Measurements from ENCODE around the gene C4A.
A peak's percentile ranks its signal among the peaks of the same experiment; 100 is the strongest.
"Not testable (repeated sequence)": the region's sequence is repeated elsewhere in the genome, so short reads cannot be mapped to it uniquely, and the experiment has no call there.

The C4A gene

DNA sequence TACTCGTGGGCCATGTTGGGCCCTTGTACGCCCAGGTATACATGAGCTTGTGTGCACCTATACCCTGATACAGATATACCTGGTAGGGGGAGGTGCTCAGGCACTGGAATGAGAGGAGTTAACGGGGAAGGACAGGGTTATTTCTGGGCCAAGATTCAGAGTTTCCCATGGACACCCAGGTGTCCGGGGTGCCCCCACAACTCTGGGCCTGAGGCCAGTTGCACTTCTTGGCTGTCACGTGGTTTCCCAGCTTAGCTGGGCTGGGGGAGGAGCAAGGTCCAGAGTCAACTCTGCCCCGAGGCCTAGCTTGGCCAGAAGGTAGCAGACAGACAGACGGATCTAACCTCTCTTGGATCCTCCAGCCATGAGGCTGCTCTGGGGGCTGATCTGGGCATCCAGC lies at the start of gene C4A:
TSS of gene C4A (plus strand) at position 314 of the 400 bp plus-strand sequence. CDS start at position 365, 51 bp downstream.
- DNase-seq, result not testable (repeated sequence)

DNA sequence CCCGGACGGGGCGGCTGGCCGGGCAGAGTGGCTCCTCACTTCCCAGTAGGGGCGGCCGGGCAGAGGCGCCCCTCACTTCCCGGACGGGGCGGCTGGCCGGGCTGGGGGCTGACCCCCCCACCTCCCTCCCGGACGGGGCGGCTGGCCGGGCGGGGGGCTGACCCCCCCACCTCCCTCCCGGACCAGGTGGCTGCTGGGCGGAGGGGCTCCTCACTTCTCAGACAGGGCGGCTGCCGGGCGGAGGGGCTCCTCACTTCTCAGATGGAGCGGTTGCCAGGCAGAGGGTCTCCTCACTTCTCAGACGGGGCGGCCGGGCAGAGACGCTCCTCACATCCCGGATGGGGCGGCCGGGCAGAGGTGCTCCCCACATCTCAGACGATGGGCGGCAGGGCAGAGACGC lies 49.7 kb upstream of the C4A start:
- DNase-seq, result not testable (repeated sequence)

DNA sequence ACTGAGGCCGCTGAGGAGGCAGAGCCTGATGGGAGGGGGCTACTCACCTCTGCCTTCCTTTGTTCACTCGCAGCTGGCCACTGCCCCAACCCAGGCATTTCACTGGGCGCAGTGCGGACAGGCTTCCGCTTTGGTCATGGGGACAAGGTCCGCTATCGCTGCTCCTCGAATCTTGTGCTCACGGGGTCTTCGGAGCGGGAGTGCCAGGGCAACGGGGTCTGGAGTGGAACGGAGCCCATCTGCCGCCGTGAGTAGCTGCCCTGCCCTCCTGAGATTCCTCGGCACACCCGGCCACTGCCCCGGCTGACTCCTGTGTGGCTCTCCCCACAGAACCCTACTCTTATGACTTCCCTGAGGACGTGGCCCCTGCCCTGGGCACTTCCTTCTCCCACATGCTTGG lies 48.3 kb upstream of the C4A start:
- DNase-seq, result no peak

DNA sequence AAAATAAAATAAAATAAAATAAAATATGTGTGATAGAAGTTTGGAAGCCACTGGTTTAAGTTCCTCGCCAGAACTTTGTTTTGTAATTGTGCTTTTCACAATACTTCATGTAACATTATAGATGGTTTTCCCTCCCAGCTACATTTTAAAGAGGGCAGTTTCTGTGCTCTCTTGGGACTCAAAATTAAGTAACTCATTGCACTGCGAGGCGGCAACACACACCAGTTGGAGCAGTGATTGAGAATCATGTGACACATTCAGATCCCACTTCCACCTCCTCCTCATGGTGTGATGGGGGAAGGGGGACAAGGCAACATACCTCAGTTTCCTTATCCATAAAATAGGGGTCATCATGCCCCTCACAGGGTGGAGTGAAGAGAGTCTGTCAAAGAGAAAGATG lies 46.8 kb upstream of the C4A start:
- DNase-seq, result no peak

DNA sequence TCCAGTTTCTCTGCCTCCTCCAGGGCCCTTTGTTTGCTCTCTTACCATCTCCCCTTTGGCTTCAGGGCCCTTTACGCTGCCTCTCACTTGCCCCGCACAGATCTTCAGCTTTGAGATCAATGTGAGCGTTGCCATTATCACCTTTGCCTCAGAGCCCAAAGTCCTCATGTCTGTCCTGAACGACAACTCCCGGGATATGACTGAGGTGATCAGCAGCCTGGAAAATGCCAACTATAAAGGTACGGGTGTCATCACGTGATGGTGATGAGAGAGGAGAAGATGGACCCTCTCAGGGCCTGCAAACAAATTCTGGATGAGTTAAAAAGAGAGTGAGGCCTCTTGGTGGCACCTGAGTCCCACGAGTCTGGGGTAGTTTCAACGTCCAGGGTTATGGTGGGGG lies 46.0 kb upstream of the C4A start:
- DNase-seq, result no peak

DNA sequence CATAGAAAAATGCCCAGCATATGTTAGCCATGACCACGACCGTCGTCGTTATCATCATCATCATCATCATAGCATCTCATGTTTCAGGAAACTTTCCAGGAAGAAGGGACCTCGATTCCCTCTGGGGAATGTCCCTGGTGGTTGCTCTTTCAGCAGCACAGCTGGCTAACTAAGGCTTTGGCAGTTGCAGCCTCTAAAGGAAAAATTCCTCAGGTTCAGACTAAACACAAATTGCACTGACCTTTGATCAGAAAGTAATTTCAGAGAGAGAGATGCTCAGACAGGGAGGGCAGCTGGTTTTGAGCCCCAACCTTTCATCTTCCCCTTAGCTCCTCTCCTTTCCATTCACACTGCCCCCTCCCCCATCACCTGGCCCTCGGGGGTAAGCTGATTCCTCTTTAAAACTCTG lies 41.6 kb upstream of the C4A start:
- DNase-seq, result no peak

DNA sequence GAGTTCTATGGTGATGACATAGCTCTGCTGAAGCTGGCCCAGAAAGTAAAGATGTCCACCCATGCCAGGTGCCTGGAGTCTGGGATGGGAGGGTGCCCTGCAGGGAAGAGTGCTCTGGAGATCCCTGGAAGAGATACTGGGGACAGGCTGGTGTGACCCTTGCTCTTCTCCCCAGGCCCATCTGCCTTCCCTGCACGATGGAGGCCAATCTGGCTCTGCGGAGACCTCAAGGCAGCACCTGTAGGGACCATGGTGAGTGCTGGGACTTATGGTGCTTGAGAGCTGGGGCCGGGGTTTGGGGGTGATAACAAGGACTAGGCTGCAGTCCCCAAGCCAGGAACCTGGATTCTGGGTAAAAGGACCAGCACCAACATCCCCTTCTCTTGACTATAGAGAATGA lies 38.1 kb upstream of the C4A start:
- DNase-seq, result no peak

DNA sequence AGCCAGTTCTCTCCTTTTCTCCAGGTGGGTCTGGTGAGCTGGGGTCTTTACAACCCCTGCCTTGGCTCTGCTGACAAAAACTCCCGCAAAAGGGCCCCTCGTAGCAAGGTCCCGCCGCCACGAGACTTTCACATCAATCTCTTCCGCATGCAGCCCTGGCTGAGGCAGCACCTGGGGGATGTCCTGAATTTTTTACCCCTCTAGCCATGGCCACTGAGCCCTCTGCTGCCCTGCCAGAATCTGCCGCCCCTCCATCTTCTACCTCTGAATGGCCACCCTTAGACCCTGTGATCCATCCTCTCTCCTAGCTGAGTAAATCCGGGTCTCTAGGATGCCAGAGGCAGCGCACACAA lies 36.7 kb upstream of the C4A start:
- no peak for DNase-seq

DNA sequence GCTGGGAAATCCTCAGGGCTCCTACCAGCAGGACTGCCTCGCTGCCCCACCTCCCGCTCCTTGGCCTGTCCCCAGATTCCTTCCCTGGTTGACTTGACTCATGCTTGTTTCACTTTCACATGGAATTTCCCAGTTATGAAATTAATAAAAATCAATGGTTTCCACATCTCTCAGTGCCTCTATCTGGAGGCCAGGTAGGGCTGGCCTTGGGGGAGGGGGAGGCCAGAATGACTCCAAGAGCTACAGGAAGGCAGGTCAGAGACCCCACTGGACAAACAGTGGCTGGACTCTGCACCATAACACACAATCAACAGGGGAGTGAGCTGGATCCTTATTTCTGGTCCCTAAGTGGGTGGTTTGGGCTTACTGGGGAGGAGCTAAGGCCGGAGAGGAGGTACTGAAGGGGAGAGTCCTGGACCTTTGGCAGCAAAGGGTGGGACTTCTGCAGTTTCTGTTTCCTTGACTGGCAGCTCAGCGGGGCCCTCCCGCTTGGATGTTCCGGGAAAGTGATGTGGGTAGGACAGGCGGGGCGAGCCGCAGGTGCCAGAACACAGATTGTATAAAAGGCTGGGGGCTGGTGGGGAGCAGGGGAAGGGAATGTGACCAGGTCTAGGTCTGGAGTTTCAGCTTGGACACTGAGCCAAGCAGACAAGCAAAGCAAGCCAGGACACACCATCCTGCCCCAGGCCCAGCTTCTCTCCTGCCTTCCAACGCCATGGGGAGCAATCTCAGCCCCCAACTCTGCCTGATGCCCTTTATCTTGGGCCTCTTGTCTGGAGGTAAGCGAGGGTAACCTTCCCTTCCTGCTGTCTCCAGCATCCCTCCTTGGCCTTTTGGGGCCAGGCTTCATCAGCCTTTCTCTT lies 36.1 kb upstream of the C4A start, which contains the start of gene CFB:
TSS of gene CFB (plus strand) at position 589 of the 863 bp plus-strand sequence. CDS start at position 716, 127 bp downstream.
- DNase-seq, result no peak

DNA sequence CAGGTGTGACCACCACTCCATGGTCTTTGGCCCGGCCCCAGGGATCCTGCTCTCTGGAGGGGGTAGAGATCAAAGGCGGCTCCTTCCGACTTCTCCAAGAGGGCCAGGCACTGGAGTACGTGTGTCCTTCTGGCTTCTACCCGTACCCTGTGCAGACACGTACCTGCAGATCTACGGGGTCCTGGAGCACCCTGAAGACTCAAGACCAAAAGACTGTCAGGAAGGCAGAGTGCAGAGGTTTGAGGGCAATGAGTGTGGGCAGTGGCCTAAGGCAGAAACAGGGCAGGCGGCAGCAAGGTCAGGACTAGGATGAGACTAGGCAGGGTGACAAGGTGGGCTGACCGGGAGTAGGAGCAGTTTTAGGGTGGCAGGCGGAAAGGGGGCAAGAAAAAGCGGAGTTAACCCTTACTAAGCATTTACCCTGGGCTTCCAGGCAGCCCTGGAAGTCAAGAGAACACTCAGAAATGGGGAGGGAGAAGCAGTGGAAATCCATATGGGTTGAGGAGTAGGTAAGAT lies 35.4 kb upstream of the C4A start:
- DNase-seq, result no peak

DNA sequence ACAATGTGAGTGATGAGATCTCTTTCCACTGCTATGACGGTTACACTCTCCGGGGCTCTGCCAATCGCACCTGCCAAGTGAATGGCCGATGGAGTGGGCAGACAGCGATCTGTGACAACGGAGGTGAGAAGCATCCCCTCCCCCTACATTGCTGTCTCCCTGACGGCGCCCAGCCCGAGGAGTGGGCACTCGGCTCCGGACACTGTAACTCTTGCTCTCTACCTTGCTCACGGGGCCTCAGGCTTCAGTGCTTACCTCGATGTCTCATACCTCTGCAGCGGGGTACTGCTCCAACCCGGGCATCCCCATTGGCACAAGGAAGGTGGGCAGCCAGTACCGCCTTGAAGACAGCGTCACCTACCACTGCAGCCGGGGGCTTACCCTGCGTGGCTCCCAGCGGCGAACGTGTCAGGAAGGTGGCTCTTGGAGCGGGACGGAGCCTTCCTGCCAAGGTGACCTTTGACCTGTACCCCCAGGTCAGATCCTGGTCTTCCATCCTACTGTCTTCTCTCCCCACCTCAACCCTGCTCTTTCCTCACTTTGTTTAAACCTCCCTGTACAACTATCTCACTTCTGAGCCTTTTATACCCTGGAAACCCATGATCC lies 34.7 kb upstream of the C4A start:
- DNase-seq, result no peak

DNA sequence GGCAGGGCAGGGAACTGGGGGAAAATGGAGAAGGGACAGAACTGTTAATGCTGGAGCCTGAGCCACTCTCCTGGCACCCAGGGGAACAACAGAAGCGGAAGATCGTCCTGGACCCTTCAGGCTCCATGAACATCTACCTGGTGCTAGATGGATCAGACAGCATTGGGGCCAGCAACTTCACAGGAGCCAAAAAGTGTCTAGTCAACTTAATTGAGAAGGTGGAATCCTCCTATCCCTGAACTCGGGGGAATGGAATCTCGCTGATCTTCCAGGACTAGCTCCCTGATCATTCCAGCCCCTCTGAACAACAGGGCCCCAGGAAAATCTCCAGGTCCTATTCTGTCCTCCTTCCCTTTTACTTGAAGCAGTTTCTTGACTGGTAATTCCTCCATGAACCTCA lies 34.0 kb upstream of the C4A start:
- DNase-seq, result no peak

DNA sequence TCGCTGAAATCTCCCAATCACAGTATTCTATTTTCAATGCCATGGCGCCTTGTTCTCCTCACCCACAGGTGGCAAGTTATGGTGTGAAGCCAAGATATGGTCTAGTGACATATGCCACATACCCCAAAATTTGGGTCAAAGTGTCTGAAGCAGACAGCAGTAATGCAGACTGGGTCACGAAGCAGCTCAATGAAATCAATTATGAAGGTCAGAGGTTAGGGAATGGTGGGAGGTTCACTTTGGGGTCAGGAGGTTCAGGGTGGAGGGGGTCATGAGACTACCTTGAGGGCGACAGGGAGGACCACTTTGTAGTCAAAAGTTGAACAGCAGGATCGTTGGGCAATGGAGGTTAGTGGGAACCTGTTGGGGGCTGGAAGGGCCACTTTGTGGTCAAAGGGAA lies 33.6 kb upstream of the C4A start:
- DNase-seq, result no peak

DNA sequence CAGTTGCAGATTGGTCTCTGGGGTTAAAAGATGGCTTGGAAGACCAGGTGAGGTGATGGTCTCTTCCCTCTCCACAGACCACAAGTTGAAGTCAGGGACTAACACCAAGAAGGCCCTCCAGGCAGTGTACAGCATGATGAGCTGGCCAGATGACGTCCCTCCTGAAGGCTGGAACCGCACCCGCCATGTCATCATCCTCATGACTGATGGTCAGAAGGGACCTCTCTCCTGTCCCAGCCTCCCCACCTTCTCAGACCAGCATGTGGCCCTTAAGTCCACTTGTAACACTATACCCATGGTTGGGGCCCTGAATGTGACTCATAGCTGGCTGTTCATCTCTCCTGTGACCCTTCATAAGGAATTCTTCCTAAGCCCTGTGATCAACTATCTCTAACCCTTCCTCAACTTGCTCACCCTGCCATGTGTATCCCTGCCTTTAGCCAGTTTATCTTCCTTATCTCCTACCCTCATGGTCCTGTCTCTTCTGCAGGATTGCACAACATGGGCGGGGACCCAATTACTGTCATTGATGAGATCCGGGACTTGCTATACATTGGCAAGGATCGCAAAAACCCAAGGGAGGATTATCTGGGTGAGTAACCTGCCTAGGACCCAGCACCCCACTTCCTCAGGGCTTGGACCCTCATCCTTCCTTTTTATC lies 33.0 kb upstream of the C4A start:
- no peak for DNase-seq

DNA sequence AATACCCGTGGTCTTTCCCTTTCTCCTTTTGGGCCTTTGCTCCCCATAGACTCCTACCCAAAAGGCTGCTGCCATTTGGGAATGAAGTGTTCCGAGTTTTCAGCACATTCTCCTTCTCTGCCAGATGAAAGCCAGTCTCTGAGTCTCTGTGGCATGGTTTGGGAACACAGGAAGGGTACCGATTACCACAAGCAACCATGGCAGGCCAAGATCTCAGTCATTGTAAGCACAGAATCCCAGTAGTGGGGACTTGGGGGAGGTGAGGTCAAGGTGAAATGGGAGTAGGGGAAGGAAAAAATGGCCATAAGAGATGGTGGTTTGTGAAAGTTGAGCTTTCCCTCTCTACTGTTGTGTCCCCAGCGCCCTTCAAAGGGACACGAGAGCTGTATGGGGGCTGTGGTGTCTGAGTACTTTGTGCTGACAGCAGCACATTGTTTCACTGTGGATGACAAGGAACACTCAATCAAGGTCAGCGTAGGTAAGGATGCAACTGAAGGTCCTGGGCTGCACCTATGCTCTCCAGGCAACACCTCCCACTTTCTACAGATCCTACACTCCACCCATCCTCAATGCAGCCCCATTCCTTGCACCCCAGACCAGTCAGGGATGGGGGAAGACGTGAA lies 31.8 kb upstream of the C4A start:
- DNase-seq, result no peak

DNA sequence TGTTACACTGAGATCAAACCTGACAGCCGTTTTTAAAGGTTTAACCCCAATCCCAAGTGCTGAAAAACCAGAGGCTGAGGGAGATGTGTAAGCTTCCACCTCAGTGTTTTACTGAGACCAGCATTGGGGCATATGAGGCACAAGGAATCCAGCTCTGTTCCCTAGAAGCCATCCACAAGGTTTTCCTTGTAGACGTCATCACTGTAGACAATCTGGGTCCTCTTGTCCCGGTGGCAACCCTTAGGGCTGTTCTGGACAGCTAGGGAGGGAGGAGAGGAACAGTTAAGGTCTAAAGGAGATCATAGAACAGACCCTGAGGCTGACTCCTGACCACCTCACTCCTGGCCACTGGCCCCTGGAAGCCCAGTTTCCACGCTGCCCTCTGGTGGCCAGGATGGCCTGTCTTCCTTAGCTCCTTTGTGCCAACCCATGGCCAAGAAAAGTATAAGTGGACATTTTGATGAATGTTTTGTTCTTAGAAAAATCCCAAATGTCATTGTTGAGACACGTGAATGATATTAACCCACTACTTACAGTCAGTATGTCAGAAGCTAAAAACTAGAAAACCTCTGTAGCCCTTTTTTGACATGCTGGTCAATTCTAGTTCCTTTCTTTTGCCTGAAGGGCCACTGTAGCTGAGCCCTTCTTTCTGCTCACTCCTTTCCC lies 29.6 kb upstream of the C4A start:
- no peak for DNase-seq

DNA sequence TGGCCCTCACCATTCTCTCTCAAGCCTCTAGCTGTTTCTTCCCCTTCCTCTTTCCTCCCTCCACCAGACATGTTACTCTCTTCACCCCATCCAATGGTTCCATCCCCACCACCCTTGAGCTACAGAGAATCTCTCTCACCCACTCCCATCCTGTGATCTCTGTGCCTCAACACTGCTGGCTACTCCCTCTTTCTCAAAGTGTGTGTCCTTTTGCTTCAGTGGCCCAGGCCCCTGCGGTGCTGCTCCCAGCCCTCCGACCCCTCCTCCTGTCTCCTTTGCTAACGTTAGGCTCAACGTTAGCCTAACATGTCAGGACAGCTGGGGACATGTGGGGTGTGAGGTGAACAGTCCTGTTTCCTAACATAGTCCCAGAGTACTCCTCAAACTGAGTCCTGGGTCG lies 29.0 kb upstream of the C4A start:
- no peak for DNase-seq

DNA sequence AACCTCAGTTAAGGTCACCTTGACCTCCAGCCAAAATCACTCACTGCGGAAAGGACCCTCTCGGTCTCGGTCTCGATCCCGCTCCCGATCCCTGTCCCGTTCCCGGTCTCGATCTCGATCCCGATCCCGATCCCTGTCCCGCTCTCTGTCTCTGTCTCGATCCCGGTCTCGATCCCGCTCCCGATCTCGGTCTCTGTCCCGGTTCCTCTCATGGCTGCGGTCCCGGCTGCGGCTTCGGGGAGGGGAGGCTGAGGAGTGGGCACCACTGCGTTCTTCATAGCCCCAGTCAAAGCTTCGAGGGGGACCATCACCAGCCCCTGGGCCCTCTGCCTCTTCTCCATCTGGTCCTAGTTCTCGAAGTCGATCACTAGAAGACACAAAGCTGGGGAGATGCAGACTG lies 27.3 kb upstream of the C4A start:
- no peak for DNase-seq

DNA sequence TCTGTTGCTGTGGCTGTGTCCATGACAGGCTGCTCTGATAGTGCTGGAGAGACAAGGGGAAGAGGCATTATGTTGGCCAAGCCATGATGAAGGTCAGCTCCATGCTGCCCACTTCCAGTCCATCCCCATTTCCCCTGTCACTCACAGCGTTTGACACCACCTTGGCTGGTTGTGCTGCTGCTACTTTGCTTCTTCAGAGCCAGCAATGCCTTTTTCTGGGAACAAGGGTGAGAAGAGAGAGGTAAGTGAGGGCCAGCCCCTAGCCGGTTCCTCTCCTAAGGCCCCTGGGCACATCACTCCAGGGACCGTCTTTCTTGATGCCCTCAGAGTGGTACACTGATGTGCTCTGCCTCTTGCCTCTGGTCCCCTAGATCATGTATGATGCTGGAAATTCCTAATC lies 25.1 kb upstream of the C4A start:
- DNase-seq, result no peak

DNA sequence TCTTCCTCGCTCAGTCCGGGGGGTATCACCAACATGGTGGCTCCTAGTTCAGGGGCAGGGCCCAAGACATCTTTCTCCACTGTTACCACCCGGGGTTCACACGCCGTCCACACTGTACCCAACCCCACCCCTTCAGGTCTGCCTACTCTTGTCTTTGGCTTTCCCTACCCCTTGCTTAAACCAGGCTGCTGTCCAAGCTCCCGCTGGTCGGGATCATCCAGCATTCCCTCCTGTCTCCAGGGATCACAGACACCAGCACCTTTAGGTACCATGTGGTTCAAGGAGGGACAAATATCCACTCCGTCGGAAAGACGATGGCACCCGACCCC lies 23.5 kb upstream of the C4A start:
- no peak for DNase-seq

DNA sequence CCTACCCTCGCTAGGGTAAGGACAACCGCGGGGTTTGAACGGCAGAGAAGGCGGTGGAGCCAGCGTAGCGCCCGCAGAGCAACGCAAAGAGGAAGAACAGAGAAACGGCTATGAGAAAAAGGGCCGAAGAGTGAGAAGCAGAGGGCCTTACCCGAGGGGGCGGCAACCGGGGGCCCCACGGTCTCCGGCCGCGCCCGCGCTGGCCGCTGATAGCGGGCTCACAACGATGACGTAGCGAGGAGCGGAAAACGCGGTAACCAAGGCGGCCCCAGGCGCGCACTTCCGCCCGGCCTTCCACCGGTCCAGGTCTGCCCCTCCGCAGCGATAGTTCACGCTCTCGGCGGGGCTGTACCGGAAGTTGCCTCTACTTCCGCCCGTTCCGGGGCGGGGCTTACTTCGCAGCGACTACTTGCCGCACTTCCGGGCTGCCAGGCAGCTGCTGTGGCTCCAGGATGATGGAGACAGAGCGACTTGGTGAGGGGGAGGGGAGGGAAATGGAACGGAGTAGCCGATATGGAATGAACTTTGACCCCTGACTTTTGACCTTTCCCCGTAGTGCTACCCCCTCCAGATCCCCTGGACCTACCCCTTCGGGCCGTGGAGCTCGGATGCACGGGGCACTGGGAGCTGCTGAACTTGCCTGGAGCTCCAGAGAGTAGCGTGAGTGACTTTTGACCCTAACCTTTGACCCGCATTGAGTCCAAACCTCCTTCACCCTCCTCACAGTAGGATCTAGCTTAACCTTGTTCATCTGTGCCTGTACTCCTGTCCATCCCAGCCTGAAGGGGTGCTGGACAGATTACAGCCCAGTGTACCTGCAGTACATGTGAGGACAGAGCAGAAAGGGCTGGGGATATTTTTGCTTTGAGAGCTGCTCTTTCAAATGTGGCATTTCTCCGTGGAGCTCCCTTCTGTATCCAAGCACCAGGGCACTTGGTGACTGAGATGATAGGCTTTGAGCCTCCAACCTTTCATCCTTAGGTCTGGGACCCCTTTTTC lies 22.8 kb upstream of the C4A start, which contains the start of the genes NELFE and SKIC2:
TSS of gene NELFE (minus strand) at position 231 of the 999 bp plus-strand sequence. CDS start 525 bp downstream, outside the sequence.
TSS of gene SKIC2 (plus strand) at position 435 of the 999 bp plus-strand sequence. CDS start at position 453, 18 bp downstream.
- DNase-seq, result peak; percentile 97
